ENCODE results near the gene TMEM108.

DNA sequence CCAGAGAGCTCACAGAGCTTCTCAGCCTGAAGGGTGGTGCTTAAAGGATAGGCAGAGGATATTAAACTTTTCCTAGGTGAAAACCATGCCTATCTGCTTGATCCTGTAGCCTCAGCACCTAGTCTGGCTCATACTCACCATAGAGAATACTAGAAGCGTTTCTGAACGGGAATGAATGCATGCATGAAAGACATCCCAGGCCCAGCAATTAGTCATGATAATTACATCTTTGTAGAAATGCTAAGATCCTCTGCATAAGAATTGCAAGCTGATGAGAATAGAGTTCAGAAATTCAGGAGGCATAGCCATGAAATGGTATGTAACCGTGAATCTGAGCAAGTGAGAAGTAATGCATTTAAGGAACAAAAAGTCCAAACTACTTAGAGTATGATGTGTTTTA, 5.9 kb upstream of the TMEM108 start:
- TF ChIP-seq, protein P1, sequence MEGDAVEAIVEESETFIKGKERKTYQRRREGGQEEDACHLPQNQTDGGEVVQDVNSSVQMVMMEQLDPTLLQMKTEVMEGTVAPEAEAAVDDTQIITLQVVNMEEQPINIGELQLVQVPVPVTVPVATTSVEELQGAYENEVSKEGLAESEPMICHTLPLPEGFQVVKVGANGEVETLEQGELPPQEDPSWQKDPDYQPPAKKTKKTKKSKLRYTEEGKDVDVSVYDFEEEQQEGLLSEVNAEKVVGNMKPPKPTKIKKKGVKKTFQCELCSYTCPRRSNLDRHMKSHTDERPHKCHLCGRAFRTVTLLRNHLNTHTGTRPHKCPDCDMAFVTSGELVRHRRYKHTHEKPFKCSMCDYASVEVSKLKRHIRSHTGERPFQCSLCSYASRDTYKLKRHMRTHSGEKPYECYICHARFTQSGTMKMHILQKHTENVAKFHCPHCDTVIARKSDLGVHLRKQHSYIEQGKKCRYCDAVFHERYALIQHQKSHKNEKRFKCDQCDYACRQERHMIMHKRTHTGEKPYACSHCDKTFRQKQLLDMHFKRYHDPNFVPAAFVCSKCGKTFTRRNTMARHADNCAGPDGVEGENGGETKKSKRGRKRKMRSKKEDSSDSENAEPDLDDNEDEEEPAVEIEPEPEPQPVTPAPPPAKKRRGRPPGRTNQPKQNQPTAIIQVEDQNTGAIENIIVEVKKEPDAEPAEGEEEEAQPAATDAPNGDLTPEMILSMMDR (IDR thresholded peaks at IDR 0.05), result no peak
- TF ChIP-seq POLR2A (IDR thresholded peaks at IDR 0.05), result no peak

All from heart left ventricle (tissue), 13 donors.